HEK293 (cell line): ENCODE data around the gene GCLM.

Source experiments
- GLIS1 ChIP-seq: fragments of 450-650 bp; formaldehyde crosslinking; IDR thresholded peaks from 2 replicates; pipeline ENCODE4 v1.5.1; 2016; ENCODE audit warnings: missing biosample characterization, missing genetic modification characterization
- IKZF3 ChIP-seq: fragments of 450-650 bp; IDR thresholded peaks from 2 replicates; pipeline ENCODE4 v1.5.0; 2018; ENCODE audit warnings: missing biosample characterization, mild to moderate bottlenecking, missing genetic modification characterization, moderate library complexity
- KLF1 ChIP-seq: fragments of 450-650 bp; formaldehyde crosslinking; IDR thresholded peaks from 2 replicates; pipeline ENCODE4 v1.5.1; 2016; ENCODE audit warnings: missing biosample characterization, missing genetic modification characterization
- KLF8 ChIP-seq: fragments of 450-650 bp; formaldehyde crosslinking; IDR thresholded peaks from 2 replicates; pipeline ENCODE4 v1.5.1; 2016; ENCODE audit warnings: missing biosample characterization, missing genetic modification characterization
- MYNN ChIP-seq: fragments of 450-650 bp; formaldehyde crosslinking; IDR thresholded peaks from 2 replicates; pipeline ENCODE4 v1.5.1; 2016; ENCODE audit warnings: missing biosample characterization, missing genetic modification characterization, borderline replicate concordance
- PRDM4 ChIP-seq: fragments of 450-650 bp; formaldehyde crosslinking; IDR thresholded peaks from 2 replicates; pipeline ENCODE4 v1.5.1; 2017; ENCODE audit warnings: missing biosample characterization, missing genetic modification characterization
- PRDM6 ChIP-seq: fragments of 450-650 bp; formaldehyde crosslinking; IDR thresholded peaks from 2 replicates; pipeline ENCODE4 v1.5.1; 2017; ENCODE audit warnings: missing biosample characterization, missing genetic modification characterization
- RBAK ChIP-seq: fragments of 450-650 bp; formaldehyde crosslinking; IDR thresholded peaks from 2 replicates; pipeline ENCODE4 v1.5.1; 2016; ENCODE audit warnings: missing biosample characterization, missing genetic modification characterization
- YY2 ChIP-seq: fragments of 450-650 bp; formaldehyde crosslinking; IDR thresholded peaks from 2 replicates; pipeline ENCODE4 v1.5.1; 2016; ENCODE audit warnings: missing biosample characterization, missing genetic modification characterization
- ZBTB11 ChIP-seq: fragments of 450-650 bp; formaldehyde crosslinking; conservative IDR thresholded peaks from 2 replicates; pipeline ENCODE4 v1.5.1; 2016; ENCODE audit warnings: low read depth, missing biosample characterization, missing genetic modification characterization
- ZBTB26 ChIP-seq: fragments of 450-650 bp; formaldehyde crosslinking; optimal IDR thresholded peaks from 2 replicates; pipeline ENCODE3; 2016; ENCODE audit warnings: missing biosample characterization, mild to moderate bottlenecking, missing genetic modification characterization
- ZBTB44 ChIP-seq: fragments of 450-650 bp; IDR thresholded peaks from 2 replicates; pipeline ENCODE4 v1.5.1; 2018; ENCODE audit warnings: missing biosample characterization, mild to moderate bottlenecking, missing genetic modification characterization
- ZBTB8A ChIP-seq: fragments of 450-650 bp; formaldehyde crosslinking; IDR thresholded peaks from 2 replicates; pipeline ENCODE4 v1.5.1; 2016; ENCODE audit warnings: missing biosample characterization, missing genetic modification characterization
- ZEB2 ChIP-seq: fragments of 450-650 bp; formaldehyde crosslinking; IDR thresholded peaks from 2 replicates; pipeline ENCODE4 v1.5.1; 2016; ENCODE audit warnings: missing biosample characterization, missing genetic modification characterization
- ZIC2 ChIP-seq: fragments of 450-650 bp; formaldehyde crosslinking; IDR thresholded peaks from 2 replicates; pipeline ENCODE4 v1.5.1; 2016; ENCODE audit warnings: missing biosample characterization, missing genetic modification characterization
- ZNF138 ChIP-seq: fragments of 450-650 bp; formaldehyde crosslinking; IDR thresholded peaks from 2 replicates; pipeline ENCODE4 v1.5.1; 2016; ENCODE audit warnings: missing biosample characterization, missing genetic modification characterization, borderline replicate concordance
- ZNF155 ChIP-seq: fragments of 450-650 bp; formaldehyde crosslinking; IDR thresholded peaks from 2 replicates; pipeline ENCODE4 v1.5.1; 2016; ENCODE audit warnings: missing biosample characterization, missing genetic modification characterization
- ZNF157 ChIP-seq: fragments of 450-650 bp; formaldehyde crosslinking; IDR thresholded peaks from 2 replicates; pipeline ENCODE4 v1.5.1; 2016; ENCODE audit warnings: missing biosample characterization, missing genetic modification characterization
- ZNF16 ChIP-seq: fragments of 450-650 bp; formaldehyde crosslinking; IDR thresholded peaks from 2 replicates; pipeline ENCODE4 v1.5.1; 2016; ENCODE audit warnings: low read depth, missing biosample characterization, missing genetic modification characterization
- ZNF169 ChIP-seq: fragments of 450-650 bp; formaldehyde crosslinking; IDR thresholded peaks from 2 replicates; pipeline ENCODE4 v1.5.1; 2016; ENCODE audit warnings: missing biosample characterization, missing genetic modification characterization
- ZNF223 ChIP-seq: fragments of 450-650 bp; formaldehyde crosslinking; IDR thresholded peaks from 2 replicates; pipeline ENCODE4 v1.5.1; 2016; ENCODE audit warnings: missing biosample characterization, missing genetic modification characterization
- ZNF266 ChIP-seq: fragments of 450-650 bp; formaldehyde crosslinking; IDR thresholded peaks from 2 replicates; pipeline ENCODE4 v1.5.1; 2016; ENCODE audit warnings: missing biosample characterization, missing genetic modification characterization, low read depth
- ZNF292 ChIP-seq: fragments of 450-650 bp; formaldehyde crosslinking; IDR thresholded peaks from 2 replicates; pipeline ENCODE4 v1.5.1; 2016; ENCODE audit warnings: low read depth, missing biosample characterization, missing genetic modification characterization, borderline replicate concordance
- ZNF560 ChIP-seq: fragments of 450-650 bp; formaldehyde crosslinking; IDR thresholded peaks from 2 replicates; pipeline ENCODE4 v1.5.1; 2017; ENCODE audit warnings: missing biosample characterization, missing genetic modification characterization, borderline replicate concordance
- ZNF600 ChIP-seq: fragments of 450-650 bp; formaldehyde crosslinking; IDR thresholded peaks from 2 replicates; pipeline ENCODE4 v1.5.1; 2016; ENCODE audit warnings: missing biosample characterization, missing genetic modification characterization
- ZNF768 ChIP-seq: fragments of 450-650 bp; formaldehyde crosslinking; IDR thresholded peaks from 2 replicates; pipeline ENCODE4 v1.5.1; 2018; ENCODE audit warnings: missing biosample characterization, mild to moderate bottlenecking, missing genetic modification characterization
- ZNF837 ChIP-seq: fragments of 450-650 bp; formaldehyde crosslinking; IDR thresholded peaks from 2 replicates; pipeline ENCODE4 v1.5.1; 2016; ENCODE audit warnings: missing biosample characterization, missing genetic modification characterization
- ZNF843 ChIP-seq: fragments of 450-650 bp; formaldehyde crosslinking; IDR thresholded peaks from 2 replicates; pipeline ENCODE4 v1.5.1; 2016; ENCODE audit warnings: missing biosample characterization, missing genetic modification characterization
- TF ChIP-seq, protein P1 (sequence below): sonication (generic); formaldehyde crosslinking; IDR thresholded peaks from 2 replicates; pipeline ENCODE4 v1.8.1; 2022; ENCODE audit warnings: mild to moderate bottlenecking, moderate library complexity, missing genetic modification reagents

The GCLM gene

GRCh38 chr1:93878889-93879586 is 30.2 kb downstream of the GCLM start, which contains the start of gene DNTTIP2 (continued):
- TF ChIP-seq ZNF138 (tag by site-specific recombination) (no peak), ZBTB26 (tag by site-specific recombination) (peak; percentile 59), MYNN (no peak), GLIS1 (tag by site-specific recombination) (peak; percentile 35; the same call in 1 of the 2 replicates), ZNF157 (tag by site-specific recombination) (no peak), ZIC2 (tag by site-specific recombination) (no peak), YY2 (peak; percentile 92), ZNF169 (tag by site-specific recombination) (no peak), ZNF292 (tag by site-specific recombination) (no peak), ZNF560 (tag by site-specific recombination) (no peak), ZEB2 (tag by site-specific recombination) (peak; percentile 29; the same call in 1 of the 2 replicates), KLF8 (peak; percentile 84), ZNF768 (no peak), ZBTB8A (tag by site-specific recombination) (peak; percentile 34; the same call in 1 of the 2 replicates), ZNF837 (tag by site-specific recombination) (no peak), RBAK (no peak), ZNF16 (no peak), ZNF155 (tag by site-specific recombination) (no peak), PRDM6 (tag by site-specific recombination) (no peak), ZBTB44 (tag by site-specific recombination) (no peak), PRDM4 (tag by site-specific recombination) (no peak; the same call in 1 of the 2 replicates), IKZF3 (no peak), KLF1 (tag by site-specific recombination) (0 out of 2 replicates have a peak, but pooled peaks have one; percentile 24), ZNF223 (no peak), ZBTB11 (tag by site-specific recombination) (peak; percentile 85), ZNF843 (0 out of 2 replicates have a peak, but pooled peaks have one; percentile 24), ZNF266 (tag by site-specific recombination) (no peak), ZNF600 (tag by site-specific recombination) (no peak)
- TF ChIP-seq, protein P1, sequence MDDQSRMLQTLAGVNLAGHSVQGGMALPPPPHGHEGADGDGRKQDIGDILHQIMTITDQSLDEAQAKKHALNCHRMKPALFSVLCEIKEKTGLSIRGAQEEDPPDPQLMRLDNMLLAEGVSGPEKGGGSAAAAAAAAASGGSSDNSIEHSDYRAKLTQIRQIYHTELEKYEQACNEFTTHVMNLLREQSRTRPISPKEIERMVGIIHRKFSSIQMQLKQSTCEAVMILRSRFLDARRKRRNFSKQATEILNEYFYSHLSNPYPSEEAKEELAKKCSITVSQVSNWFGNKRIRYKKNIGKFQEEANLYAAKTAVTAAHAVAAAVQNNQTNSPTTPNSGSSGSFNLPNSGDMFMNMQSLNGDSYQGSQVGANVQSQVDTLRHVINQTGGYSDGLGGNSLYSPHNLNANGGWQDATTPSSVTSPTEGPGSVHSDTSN (CRISPR knock-in tag) = peak; percentile 49; the same call in 1 of the 2 replicates
